IMR-90 (cell line): ENCODE measurements around the gene CHRM5. TPM values are rescaled to one million over a fixed set of nuclear protein-coding genes. Genes with fewer than 3 reads are reported as not detected.
A peak's percentile ranks its signal among the peaks of the same experiment; 100 is the strongest.

ENCODE experiments used
- ATAC-seq: fragments of 200-7000 bp; cut with Tn5 transposase; 2 replicates; pipeline ENCODE4 v1.9.1; 2020; ENCODE audit warnings: low read depth, mild to moderate bottlenecking, moderate library complexity
- BruUV-seq: library from RNA; stranded (reverse); fragments of 400-500 nt; replicated peaks from 2 replicates; lab custom pipeline; 2021; lab: Mats Ljungman, UMichigan
- CTCF ChIA-PET: fragments of 300-600 bp; formaldehyde crosslinking; extraction: SDS; loops from one replicate; lab custom pipeline; 2021; ENCODE audit warnings: antibody characterized with exemption; lab: Yijun Ruan, JAX
- POLR2A ChIA-PET: fragments of 300-600 bp; sonication (Branson Sonifier 250); formaldehyde crosslinking; loops from one replicate; lab custom pipeline; 2022; ENCODE audit warnings: antibody characterized with exemption; ENCODE audit not compliant: unreplicated experiment; lab: Charles Lee
- DNase-seq: peaks from one replicate; pipeline ENCODE4 v3.0.0; 2013
- H2AFZ ChIP-seq: replicated peaks from 2 replicates; pipeline ENCODE3; 2013; ENCODE audit warnings: low read length, mild to moderate bottlenecking; ENCODE audit not compliant: poor library complexity
- H2AK5ac ChIP-seq: 2 replicates; pipeline ENCODE4 v1.6.1; 2013; ENCODE audit warnings: low read depth, low read length, inconsistent platforms
- H2AK9ac ChIP-seq: replicated peaks from 2 replicates; pipeline ENCODE3; 2013; ENCODE audit warnings: mild to moderate bottlenecking, low read depth, low read length, moderate library complexity; ENCODE audit not compliant: poor library complexity
- H2BK120ac ChIP-seq: 2 replicates; pipeline ENCODE4 v1.6.1; 2013; ENCODE audit warnings: low read depth, low read length, inconsistent platforms
- H2BK15ac ChIP-seq: 3 replicates; pipeline ENCODE4 v1.6.1; 2013; ENCODE audit warnings: low read depth, low read length, inconsistent platforms
- H2BK20ac ChIP-seq: 2 replicates; pipeline ENCODE4 v1.6.1; 2013; ENCODE audit warnings: low read depth, mild to moderate bottlenecking, inconsistent platforms, low read length, moderate library complexity
- H2BK5ac ChIP-seq: 2 replicates; pipeline ENCODE4 v1.6.1; 2013; ENCODE audit warnings: mild to moderate bottlenecking, low read depth, low read length, inconsistent platforms; ENCODE audit not compliant: poor library complexity, severe bottlenecking
- H3K14ac ChIP-seq: replicated peaks from 2 replicates; pipeline ENCODE4 v1.6.1; 2013; ENCODE audit warnings: low read depth, low read length, inconsistent platforms
- H3K18ac ChIP-seq: 2 replicates; pipeline ENCODE4 v1.6.1; 2013; ENCODE audit warnings: low read depth, low read length, control low read depth
- H3K23ac ChIP-seq: 2 replicates; pipeline ENCODE4 v1.6.1; 2013; ENCODE audit warnings: low read depth, low read length, inconsistent platforms
- H3K27ac ChIP-seq: 2 replicates; pipeline ENCODE4 v1.5.1; 2013; ENCODE audit warnings: mild to moderate bottlenecking, control low read depth, low read length; ENCODE audit not compliant: insufficient read depth
- H3K27me3 ChIP-seq: 2 replicates; pipeline ENCODE4 v1.6.1; 2013; ENCODE audit warnings: low read length; ENCODE audit not compliant: control insufficient read depth, insufficient read depth
- H3K36me3 ChIP-seq: 2 replicates; pipeline ENCODE4 v1.6.1; 2013; ENCODE audit warnings: low read length, mixed read lengths; ENCODE audit not compliant: control insufficient read depth, insufficient read depth
- H3K4ac ChIP-seq: 2 replicates; pipeline ENCODE4 v1.6.1; 2013; ENCODE audit warnings: low read depth, low read length, inconsistent platforms
- H3K4me1 ChIP-seq: 2 replicates; pipeline ENCODE4 v1.6.1; 2013; ENCODE audit warnings: low read length, mixed read lengths; ENCODE audit not compliant: control insufficient read depth, insufficient read depth
- H3K4me2 ChIP-seq: 2 replicates; pipeline ENCODE4 v1.6.1; 2013; ENCODE audit warnings: low read depth, mild to moderate bottlenecking, control low read depth, low read length, moderate library complexity
- H3K4me3 ChIP-seq: 2 replicates; pipeline ENCODE4 v1.5.1; 2013; ENCODE audit warnings: low read depth, mild to moderate bottlenecking, control low read depth, low read length, moderate library complexity; ENCODE audit not compliant: insufficient read depth
- H3K56ac ChIP-seq: 2 replicates; pipeline ENCODE4 v1.6.1; 2013; ENCODE audit warnings: low read length, inconsistent platforms; ENCODE audit not compliant: insufficient read depth; ENCODE audit errors: extremely low read depth
- H3K79me1 ChIP-seq, 2 experiments: 2 replicates each; pipeline ENCODE4 v1.6.1; 2013; ENCODE audit warnings: low read length in 2 of 2, inconsistent platforms in 1 of 2, low read depth in 1 of 2
- H3K9ac ChIP-seq: 2 replicates; pipeline ENCODE4 v1.6.1; 2013; ENCODE audit warnings: low read depth, low read length, control low read depth
- H3K9me1 ChIP-seq: 2 replicates; pipeline ENCODE4 v1.6.1; 2013; ENCODE audit warnings: low read length, inconsistent platforms; ENCODE audit not compliant: insufficient read depth
- H3K9me3 ChIP-seq: 2 replicates; pipeline ENCODE4 v1.6.1; 2013; ENCODE audit warnings: low read length; ENCODE audit not compliant: control insufficient read depth, insufficient read depth
- H4K20me1 ChIP-seq: 2 replicates; pipeline ENCODE4 v1.6.1; 2013; ENCODE audit warnings: low read length, inconsistent platforms; ENCODE audit not compliant: insufficient read depth
- H4K5ac ChIP-seq: 2 replicates; pipeline ENCODE4 v1.6.1; 2013; ENCODE audit warnings: mild to moderate bottlenecking, low read depth, low read length, control low read depth
- H4K8ac ChIP-seq, 2 experiments: 2 replicates each; pipeline ENCODE4 v1.6.1; 2013; ENCODE audit warnings: low read depth in 2 of 2, low read length in 2 of 2, control low read depth in 1 of 2, inconsistent platforms in 1 of 2
- H4K91ac ChIP-seq: 2 replicates; pipeline ENCODE4 v1.6.1; 2013; ENCODE audit warnings: low read depth, low read length, inconsistent platforms; ENCODE audit not compliant: insufficient read depth
- BHLHE40 ChIP-seq: fragments of 150-350 bp; IDR thresholded peaks from 2 replicates; pipeline ENCODE4 v1.6.1; 2016; ENCODE audit warnings: mild to moderate bottlenecking, low read depth, low read length
- MAFK ChIP-seq: IDR thresholded peaks from 2 replicates; pipeline ENCODE4 v1.6.1; 2012; ENCODE audit warnings: low read depth, low read length, improper control_type of control experiment
- MAZ ChIP-seq: IDR thresholded peaks from 2 replicates; pipeline ENCODE4 v1.6.1; 2012; ENCODE audit warnings: low read depth, mild to moderate bottlenecking, low read length, improper control_type of control experiment, moderate library complexity, borderline replicate concordance
- NFE2L2 ChIP-seq: fragments of 150-350 bp; IDR thresholded peaks from 2 replicates; pipeline ENCODE4 v1.6.1; 2016; ENCODE audit warnings: low read depth, mild to moderate bottlenecking, low read length
- POLR2A ChIP-seq: IDR thresholded peaks from 2 replicates; pipeline ENCODE4 v1.6.1; 2012; ENCODE audit warnings: mild to moderate bottlenecking, low read depth, low read length
- RCOR1 ChIP-seq: IDR thresholded peaks from 2 replicates; pipeline ENCODE4 v1.6.1; 2012; ENCODE audit warnings: mild to moderate bottlenecking, low read length, improper control_type of control experiment; ENCODE audit not compliant: insufficient replicate concordance
- WGBS, 2 experiments: methylation state at CpG; one replicate each; pipeline versions ENCODE4 v1.1.5 to v1.1.7; 2013; ENCODE audit warnings: missing lambda C conversion rate in 2 of 2; ENCODE audit not compliant: insufficient read length in 1 of 2; ENCODE audit errors: extremely low coverage in 2 of 2; 5-methylcytosine and 5-hydroxymethylcytosine counted together
- dilution Hi-C: fragments of 300-500 bp; cut with HindIII; formaldehyde crosslinking; loops from one replicate; pipeline ENCODE4 v1.14.3; 2018; ENCODE audit warnings: low sequenced_read_pairs; ENCODE audit not compliant: unreplicated experiment
- in situ Hi-C: fragments of 300-500 bp; cut with MboI; formaldehyde crosslinking; loops from 3 replicates; pipeline ENCODE4 v1.14.3; 2019; ENCODE audit warnings: low sequenced_read_pairs, inconsistent platforms, mixed read lengths
- intact Hi-C: fragments of 100-400 bp; cut with micrococcal nuclease; formaldehyde crosslinking; loops from 2 replicates; pipeline ENCODE4 v1.10.0; 2022
- polyA plus RNA-seq, 3 experiments: library from polyadenylated mRNA; depleted of rRNA; stranded (reverse); fragments of >200 nt; gene quantifications; 2 replicates each; pipeline ENCODE4 v1.2.3, GENCODE V29; 2012; ENCODE audit warnings: low replicate concordance in 1 of 3
- total RNA-seq: library from RNA; depleted of rRNA; stranded (reverse); fragments of >200 nt; gene quantifications from 2 replicates; pipeline ENCODE4 v1.2.3, GENCODE V29; 2012
- TF ChIP-seq, protein P1 (sequence below): conservative IDR thresholded peaks from 2 replicates; pipeline ENCODE4 v1.5.1; 2012; ENCODE audit warnings: mild to moderate bottlenecking, low read depth, low read length, improper control_type of control experiment
- TF ChIP-seq, protein P2 (sequence below): fragments of 150-350 bp; IDR thresholded peaks from 2 replicates; pipeline ENCODE4 v1.6.1; 2017; ENCODE audit warnings: mild to moderate bottlenecking, antibody characterized with exemption, low read length, low read depth
- TF ChIP-seq, protein P3 (sequence below): fragments of 150-350 bp; IDR thresholded peaks from 2 replicates; pipeline ENCODE4 v1.6.1; 2016; ENCODE audit warnings: low read depth, mild to moderate bottlenecking, low read length, moderate library complexity, borderline replicate concordance

The CHRM5 gene
- total and polyA plus RNA-seq, 2 of the 4 experiments (the other 2 are of a cell fraction) = under 0.01 to 0.03 TPM

DNA sequence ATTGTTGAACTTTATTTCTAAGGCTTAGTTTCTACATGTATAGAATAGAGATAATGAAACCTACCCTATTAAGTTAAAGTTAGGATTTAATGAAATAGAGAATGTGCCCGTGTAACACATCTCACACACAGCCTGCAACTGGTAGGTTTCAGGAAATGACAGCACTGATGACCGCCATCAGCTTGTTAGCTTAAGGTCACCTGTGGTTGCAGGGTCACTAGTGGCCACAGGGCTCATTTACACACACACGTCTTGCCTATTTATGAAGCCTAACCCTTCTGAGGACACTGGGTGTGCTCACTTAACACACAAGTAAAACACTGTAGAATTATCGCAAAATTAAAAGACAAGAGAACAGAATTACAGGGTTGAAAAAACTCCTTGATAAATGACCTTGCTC is 20.1 kb downstream of the CHRM5 start:
- no peak overlapping the region for H2BK15ac ChIP-seq
- H3K27ac ChIP-seq = no peak overlapping the region
- no peak overlapping the region for H4K91ac ChIP-seq
- no peak overlapping the region for H2AK9ac ChIP-seq
- DNase-seq (peak; percentile 51), ATAC-seq (no peak)
- H4K8ac ChIP-seq = peak overlapping the region in 1 of 2 experiments; percentile 45; a peak in 1 of 4 replicates
- H3K4me2 ChIP-seq = peak overlapping the region; percentile 3; the same call in 1 of the 2 replicates
- H3K14ac ChIP-seq = no peak overlapping the region
- no peak overlapping the region for H4K5ac ChIP-seq
- H3K56ac ChIP-seq = no peak overlapping the region
- ChIA-PET CTCF (interaction anchor here (1.4 kb wide), 1 partner anchor 25 kb away, joined by 3 read pairs; no protein-coding TSS in a partner anchor), POLR2A (no interaction called here)
- H3K79me1 ChIP-seq = peaks cover 8 to 15% of the 10 kb centered on the region in 2 experiments
- no peaks in the 10 kb centered on the region for H3K36me3 ChIP-seq
- H3K9me3 ChIP-seq = no peaks in the 10 kb centered on the region
- in situ Hi-C loops (no loop called here), dilution Hi-C loops (no loop called here), intact Hi-C loops (loop anchor here (5.0 kb wide), 1 partner anchor 49 kb away; the partner anchor contains the start of gene AVEN)
- H3K4me3 ChIP-seq = no peak overlapping the region
- H3K4ac ChIP-seq = no peak overlapping the region
- H3K18ac ChIP-seq = no peak overlapping the region
- no peak overlapping the region for H2AFZ ChIP-seq
- H3K9ac ChIP-seq = no peak overlapping the region
- no peaks in the 10 kb centered on the region for H3K27me3 ChIP-seq
- H3K23ac ChIP-seq = no peak overlapping the region; the same call in 1 of the 2 replicates
- TF ChIP-seq, protein P1, sequence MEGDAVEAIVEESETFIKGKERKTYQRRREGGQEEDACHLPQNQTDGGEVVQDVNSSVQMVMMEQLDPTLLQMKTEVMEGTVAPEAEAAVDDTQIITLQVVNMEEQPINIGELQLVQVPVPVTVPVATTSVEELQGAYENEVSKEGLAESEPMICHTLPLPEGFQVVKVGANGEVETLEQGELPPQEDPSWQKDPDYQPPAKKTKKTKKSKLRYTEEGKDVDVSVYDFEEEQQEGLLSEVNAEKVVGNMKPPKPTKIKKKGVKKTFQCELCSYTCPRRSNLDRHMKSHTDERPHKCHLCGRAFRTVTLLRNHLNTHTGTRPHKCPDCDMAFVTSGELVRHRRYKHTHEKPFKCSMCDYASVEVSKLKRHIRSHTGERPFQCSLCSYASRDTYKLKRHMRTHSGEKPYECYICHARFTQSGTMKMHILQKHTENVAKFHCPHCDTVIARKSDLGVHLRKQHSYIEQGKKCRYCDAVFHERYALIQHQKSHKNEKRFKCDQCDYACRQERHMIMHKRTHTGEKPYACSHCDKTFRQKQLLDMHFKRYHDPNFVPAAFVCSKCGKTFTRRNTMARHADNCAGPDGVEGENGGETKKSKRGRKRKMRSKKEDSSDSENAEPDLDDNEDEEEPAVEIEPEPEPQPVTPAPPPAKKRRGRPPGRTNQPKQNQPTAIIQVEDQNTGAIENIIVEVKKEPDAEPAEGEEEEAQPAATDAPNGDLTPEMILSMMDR = no peak
- TF ChIP-seq, protein P2, sequence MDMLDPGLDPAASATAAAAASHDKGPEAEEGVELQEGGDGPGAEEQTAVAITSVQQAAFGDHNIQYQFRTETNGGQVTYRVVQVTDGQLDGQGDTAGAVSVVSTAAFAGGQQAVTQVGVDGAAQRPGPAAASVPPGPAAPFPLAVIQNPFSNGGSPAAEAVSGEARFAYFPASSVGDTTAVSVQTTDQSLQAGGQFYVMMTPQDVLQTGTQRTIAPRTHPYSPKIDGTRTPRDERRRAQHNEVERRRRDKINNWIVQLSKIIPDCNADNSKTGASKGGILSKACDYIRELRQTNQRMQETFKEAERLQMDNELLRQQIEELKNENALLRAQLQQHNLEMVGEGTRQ = no peak
- no peak for TF ChIP-seq POLR2A
- no peak for TF ChIP-seq MAFK
- no peak for TF ChIP-seq BHLHE40
- TF ChIP-seq, protein P3, sequence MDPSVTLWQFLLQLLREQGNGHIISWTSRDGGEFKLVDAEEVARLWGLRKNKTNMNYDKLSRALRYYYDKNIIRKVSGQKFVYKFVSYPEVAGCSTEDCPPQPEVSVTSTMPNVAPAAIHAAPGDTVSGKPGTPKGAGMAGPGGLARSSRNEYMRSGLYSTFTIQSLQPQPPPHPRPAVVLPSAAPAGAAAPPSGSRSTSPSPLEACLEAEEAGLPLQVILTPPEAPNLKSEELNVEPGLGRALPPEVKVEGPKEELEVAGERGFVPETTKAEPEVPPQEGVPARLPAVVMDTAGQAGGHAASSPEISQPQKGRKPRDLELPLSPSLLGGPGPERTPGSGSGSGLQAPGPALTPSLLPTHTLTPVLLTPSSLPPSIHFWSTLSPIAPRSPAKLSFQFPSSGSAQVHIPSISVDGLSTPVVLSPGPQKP = no peak
- no peak for TF ChIP-seq NFE2L2
- TF ChIP-seq RCOR1 = no peak
- no peak for TF ChIP-seq MAZ
- H2BK20ac ChIP-seq = no peak overlapping the region
- no TSS peak for BruUV-seq
- WGBS, 2 experiments = no CpG with 5 or more reads among the region's 4 CpGs
- H2AK5ac ChIP-seq = 0 out of 2 replicates have a peak overlapping the region, but pooled peaks have one; percentile 1
- H2BK120ac ChIP-seq = no peak overlapping the region
- H2BK5ac ChIP-seq = no peak overlapping the region
- H4K20me1 ChIP-seq = no peaks in the 10 kb centered on the region
- peaks cover 13% of the 10 kb centered on the region for H3K4me1 ChIP-seq
- peaks cover 7% of the 10 kb centered on the region for H3K9me1 ChIP-seq
